Cardiac fibroblast (primary cell): ENCODE data around the gene PARP2.
"Not testable (repeated sequence)": the region's sequence is repeated elsewhere in the genome, so short reads cannot be mapped to it uniquely, and the experiment has no call there.

ENCODE experiments used
- DNase-seq, 2 donors: peaks; one replicate each; pipeline versions ENCODE4 v3.0.0 to v3.0.0-alpha.2; 2010; ENCODE audit warnings: low read depth in 2 of 2
- H3K4me3 ChIP-seq, 2 donors: replicated peaks in 1 of 2; 1 replicate in 1 of 2; 2 replicates in 1 of 2; pipeline ENCODE4 v1.5.1; 2011; ENCODE audit warnings: low read depth in 2 of 2, low read length in 2 of 2, mild to moderate bottlenecking in 2 of 2, moderate library complexity in 1 of 2
- TF ChIP-seq, protein P1 (sequence below): IDR thresholded peaks from one replicate; pipeline ENCODE4 v1.5.1; 2011; ENCODE audit warnings: low read depth, mild to moderate bottlenecking, low read length, inconsistent platforms

Gene PARP2

DNA sequence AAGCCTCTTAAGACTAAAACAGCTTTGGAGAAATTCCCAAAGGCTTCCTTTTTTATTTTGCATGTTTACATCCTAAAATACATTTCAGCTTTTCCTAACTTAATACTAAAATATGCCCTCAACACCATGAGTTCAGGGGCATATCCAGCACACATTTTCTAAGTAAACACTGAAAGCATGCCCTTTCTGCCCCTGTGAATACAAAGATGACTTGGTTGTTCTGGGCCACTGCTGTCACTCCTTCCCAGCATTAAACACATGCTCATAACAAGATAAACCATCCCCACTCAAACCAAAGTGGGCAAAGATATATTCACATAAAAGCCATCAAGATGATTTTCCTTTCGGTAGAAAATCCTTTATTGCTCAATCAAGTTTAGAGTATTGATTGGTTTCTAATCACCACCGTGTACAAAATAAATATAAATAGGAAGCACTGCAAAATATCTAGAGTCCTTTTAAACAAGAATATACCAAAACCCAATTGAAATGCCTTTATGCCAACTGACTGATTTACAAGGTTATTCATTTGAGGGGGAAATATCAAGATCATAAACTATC lies 12.3 kb upstream of the PARP2 start:
- no peak overlapping the region for H3K4me3 ChIP-seq
- TF ChIP-seq, protein P1, sequence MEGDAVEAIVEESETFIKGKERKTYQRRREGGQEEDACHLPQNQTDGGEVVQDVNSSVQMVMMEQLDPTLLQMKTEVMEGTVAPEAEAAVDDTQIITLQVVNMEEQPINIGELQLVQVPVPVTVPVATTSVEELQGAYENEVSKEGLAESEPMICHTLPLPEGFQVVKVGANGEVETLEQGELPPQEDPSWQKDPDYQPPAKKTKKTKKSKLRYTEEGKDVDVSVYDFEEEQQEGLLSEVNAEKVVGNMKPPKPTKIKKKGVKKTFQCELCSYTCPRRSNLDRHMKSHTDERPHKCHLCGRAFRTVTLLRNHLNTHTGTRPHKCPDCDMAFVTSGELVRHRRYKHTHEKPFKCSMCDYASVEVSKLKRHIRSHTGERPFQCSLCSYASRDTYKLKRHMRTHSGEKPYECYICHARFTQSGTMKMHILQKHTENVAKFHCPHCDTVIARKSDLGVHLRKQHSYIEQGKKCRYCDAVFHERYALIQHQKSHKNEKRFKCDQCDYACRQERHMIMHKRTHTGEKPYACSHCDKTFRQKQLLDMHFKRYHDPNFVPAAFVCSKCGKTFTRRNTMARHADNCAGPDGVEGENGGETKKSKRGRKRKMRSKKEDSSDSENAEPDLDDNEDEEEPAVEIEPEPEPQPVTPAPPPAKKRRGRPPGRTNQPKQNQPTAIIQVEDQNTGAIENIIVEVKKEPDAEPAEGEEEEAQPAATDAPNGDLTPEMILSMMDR = no peak
- no peak for DNase-seq

DNA sequence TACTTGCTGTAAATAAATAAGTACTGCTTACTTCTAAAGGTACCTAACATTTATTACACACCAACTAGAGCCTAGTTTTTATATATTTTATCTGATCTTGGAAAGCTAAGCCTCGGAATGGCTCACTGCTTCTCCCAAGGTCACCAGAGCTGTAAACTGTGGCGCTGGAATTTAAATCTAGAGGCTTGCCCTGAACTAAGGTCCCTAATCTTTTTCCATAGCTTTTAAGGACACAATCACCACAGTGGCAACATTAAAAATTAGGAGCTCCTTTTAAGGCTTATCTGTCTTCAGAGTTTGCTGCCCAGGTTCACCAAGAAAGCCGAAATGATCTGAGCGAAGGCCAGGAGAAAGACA lies 11.0 kb upstream of the PARP2 start:
- peak; percentile 22 to 23 for DNase-seq
- TF ChIP-seq, protein P1 = no peak

DNA sequence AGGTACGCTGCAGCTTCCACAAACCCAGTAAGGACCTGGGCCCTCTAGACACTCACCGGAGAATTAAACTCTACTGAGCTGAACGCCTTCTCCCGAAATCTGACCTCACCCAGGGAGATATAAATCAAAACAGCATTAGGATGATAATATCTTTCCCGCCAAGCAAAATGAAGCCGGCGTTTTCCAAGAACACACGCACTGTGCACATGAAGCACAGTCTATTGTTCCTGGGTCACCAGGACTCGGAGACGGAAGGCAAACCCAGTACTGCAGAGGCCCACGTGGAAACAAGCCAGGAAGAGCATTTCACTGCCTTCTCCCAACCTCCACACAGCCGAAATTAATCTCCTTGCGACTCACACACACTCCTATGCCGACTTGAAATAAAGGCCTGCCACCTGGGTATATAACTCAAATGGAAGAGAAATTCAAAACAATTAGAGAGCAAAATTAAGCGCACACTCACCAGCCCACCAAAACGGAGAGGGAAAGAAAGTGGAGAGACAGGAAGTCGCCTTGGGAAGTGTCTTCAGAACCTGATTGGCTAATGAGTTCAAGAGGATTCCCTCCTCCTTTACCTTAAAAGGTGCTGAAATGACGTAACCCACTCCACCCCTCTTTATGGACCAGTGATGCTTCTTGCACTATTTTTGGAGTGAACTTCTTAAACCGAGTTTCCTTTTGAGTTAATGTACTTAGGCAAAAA lies 10.5 kb upstream of the PARP2 start, which contains the start of gene CCNB1IP1:
CCNB1IP1 (minus strand) TSS at position 492 of the 706 bp plus-strand sequence. CDS start 16,756 bp downstream, outside the sequence.
- peak; percentile 90 to 92 for DNase-seq
- TF ChIP-seq, protein P1 = no peak
- peak within 1 kb of the TSS; percentile 60 to 67 for H3K4me3 ChIP-seq

More for the DNA sequence above, 11.0 kb upstream of the PARP2 start:
- peak overlapping the region; percentile 60 to 67 for H3K4me3 ChIP-seq

DNA sequence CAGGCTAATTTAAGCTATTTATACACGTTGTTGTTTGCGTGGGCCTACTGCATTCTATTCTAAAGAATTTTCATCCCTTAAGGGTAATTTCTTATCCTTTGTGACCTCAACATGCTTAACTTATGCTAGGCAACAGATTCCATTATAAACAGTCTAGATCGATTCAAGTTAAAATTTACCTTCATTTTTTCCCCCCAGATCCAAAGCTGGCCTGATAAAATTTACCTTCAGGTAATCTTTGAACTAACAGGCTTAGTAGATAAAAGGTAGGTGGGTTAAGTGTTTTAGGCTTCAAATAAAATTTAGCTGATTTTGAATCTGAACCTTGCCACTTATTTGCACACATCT lies 10.0 kb upstream of the PARP2 start:
- DNase-seq = no peak
- TF ChIP-seq, protein P1 = no peak
- H3K4me3 ChIP-seq = peak overlapping the region; percentile 60 to 67

DNA sequence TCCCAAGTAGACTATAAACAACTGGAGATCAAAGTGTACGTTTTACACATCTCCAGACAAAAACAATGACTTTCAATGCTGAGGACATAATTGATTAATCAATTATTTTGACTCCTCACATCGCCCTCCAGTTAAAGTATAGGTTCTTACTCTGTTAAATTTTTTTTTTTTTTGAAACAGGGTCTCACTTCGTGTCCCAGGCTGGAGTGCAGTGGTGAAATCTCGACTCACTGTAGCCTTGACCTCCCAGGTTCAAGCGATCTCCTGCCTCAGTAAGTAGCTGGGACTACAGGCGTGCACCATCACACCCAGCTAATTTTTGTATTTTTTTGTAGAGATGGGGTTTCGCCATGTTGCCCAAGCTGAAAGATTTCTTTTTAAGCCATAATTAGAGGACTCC lies 9.4 kb upstream of the PARP2 start:
- TF ChIP-seq, protein P1 = no peak
- H3K4me3 ChIP-seq = no peak overlapping the region
- DNase-seq = no peak

DNA sequence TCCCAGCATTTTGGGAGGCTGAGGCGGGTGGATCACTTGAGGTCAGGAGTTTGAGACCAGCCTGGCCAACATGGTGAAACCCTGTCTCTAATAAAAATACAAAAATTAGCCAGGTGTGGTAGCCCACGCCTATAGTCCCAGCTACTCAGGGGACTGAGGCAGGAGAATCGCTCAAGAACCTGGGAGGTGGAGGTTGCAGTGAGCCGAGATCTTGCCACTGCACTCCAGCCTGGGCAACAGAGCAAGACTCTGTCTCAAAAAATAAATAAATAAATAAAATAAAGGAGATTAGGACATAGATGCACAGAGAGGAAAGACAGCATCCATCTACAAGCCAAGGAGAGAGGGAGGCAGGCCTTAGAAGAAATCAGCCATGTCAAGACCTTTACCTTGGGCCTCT lies 2.4 kb upstream of the PARP2 start:
- not testable (repeated sequence) for H3K4me3 ChIP-seq

DNA sequence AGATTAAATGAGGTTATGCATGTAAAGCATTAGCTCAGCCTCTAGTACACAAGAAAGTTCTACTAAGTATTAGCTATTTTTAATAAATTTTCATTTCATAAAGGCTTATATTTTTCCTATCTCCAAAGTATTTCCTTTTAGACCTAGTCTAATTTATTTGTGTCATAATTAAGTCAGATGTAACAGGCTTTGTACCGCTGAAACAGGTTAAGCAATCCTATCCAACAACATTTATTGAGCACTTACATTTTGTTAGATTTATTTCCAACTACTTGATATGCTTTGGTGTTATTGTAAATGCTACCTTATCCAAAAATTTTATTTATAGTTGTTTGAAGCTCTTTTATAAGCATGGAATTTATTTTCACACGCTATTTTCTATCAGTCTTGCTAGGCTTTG lies 1.8 kb upstream of the PARP2 start:
- peak overlapping the region in 1 of 2 donors; percentile 74 for H3K4me3 ChIP-seq
- no peak for DNase-seq
- TF ChIP-seq, protein P1 = no peak

More for the DNA sequence above, 2.4 kb upstream of the PARP2 start:
- DNase-seq = not testable (repeated sequence)
